ENCODE results near the gene SRRM2.

DNA sequence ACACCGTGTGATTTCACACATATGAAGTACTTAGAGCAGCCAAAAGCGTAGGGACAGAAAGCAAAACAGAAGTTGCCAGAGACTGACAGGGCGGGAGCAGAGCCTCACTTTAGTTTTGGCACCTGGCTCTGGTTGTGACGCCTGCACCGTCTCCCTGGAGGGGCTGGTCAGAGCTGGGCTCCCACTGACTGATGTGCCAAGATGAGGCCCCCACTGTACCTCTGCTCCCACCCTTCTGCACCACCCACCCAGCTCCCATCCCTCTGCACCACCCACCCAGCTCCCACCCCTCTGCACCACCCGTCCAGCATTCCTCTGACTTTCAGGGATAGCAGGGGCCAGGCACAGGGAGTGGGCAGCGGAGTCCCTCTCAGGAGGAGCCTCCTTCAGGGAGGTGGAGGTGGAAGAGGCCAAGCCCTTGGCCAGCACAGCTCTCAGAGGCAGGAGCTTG, 61.4 kb downstream of the SRRM2 start:
- no peak for TF ChIP-seq FOXM1 (IDR thresholded peaks at IDR 0.05; ENCODE audit: borderline replicate concordance)
- TF ChIP-seq SP1 (IDR thresholded peaks at IDR 0.05): no peak
- TF ChIP-seq ARNT (IDR thresholded peaks at IDR 0.05): no peak
- no peak for TF ChIP-seq BHLHE40 (IDR thresholded peaks at IDR 0.05; ENCODE audit: borderline replicate concordance)
- TF ChIP-seq TARDBP (IDR thresholded peaks at IDR 0.05): no peak
- TF ChIP-seq CTBP1 (IDR thresholded peaks at IDR 0.05; ENCODE audit: borderline replicate concordance): no peak
- TF ChIP-seq HDGF (IDR thresholded peaks at IDR 0.05; ENCODE audit: borderline replicate concordance): no peak
- no peak for TF ChIP-seq ZNF384 (IDR thresholded peaks at IDR 0.05)
- TF ChIP-seq LEF1 (IDR thresholded peaks at IDR 0.05; ENCODE audit: borderline replicate concordance): no peak
- no peak for TF ChIP-seq NFRKB (IDR thresholded peaks at IDR 0.05)
